Nephron (organoid): Measurements from ENCODE around the gene ZNF407.

ENCODE experiments used
- H3K27ac Mint-ChIP-seq, 3 experiments: 2 replicates each; pipeline ENCODE4 v1.8.0; 2020; ENCODE audit warnings: mixed read lengths in 3 of 3, mild to moderate bottlenecking in 2 of 3, moderate library complexity in 1 of 3
- H3K27me3 Mint-ChIP-seq: 2 replicates; pipeline ENCODE4 v1.8.0; 2021; ENCODE audit warnings: low read depth, mild to moderate bottlenecking, moderate library complexity, mixed read lengths
- H3K36me3 Mint-ChIP-seq: 2 replicates; pipeline ENCODE4 v1.8.0; 2020; ENCODE audit warnings: low read depth, mixed read lengths
- H3K4me1 Mint-ChIP-seq: 2 replicates; pipeline ENCODE4 v1.8.0; 2020; ENCODE audit warnings: mixed read lengths
- H3K4me3 Mint-ChIP-seq, 3 experiments: 2 replicates each; pipeline ENCODE4 v1.8.0; 2020; ENCODE audit warnings: mild to moderate bottlenecking in 3 of 3, mixed read lengths in 3 of 3, moderate library complexity in 2 of 3
- H3K9me3 Mint-ChIP-seq: 2 replicates; pipeline ENCODE4 v1.8.0; 2020; ENCODE audit warnings: mixed read lengths
- CTCF ChIP-seq, 3 experiments: fragments of 200-600 bp; sonication (generic); IDR thresholded peaks; one replicate each; pipeline ENCODE4 v1.5.0; 2021; ENCODE audit warnings: antibody characterized with exemption in 3 of 3; ENCODE audit not compliant: unreplicated experiment in 3 of 3

The ZNF407 gene

GRCh38 chr18:74567822-74568221 lies 29.8 kb upstream of the ZNF407 start:
- Mint-ChIP-seq H3K4me1 (peaks cover 13% of the 10 kb centered on the region), H3K9me3 (peaks cover 19% of the 10 kb centered on the region), H3K27ac (no peak overlapping the region), H3K36me3 (no peaks in the 10 kb centered on the region), H3K27me3 (peaks cover 8% of the 10 kb centered on the region), H3K4me3 (no peak overlapping the region)
- TF ChIP-seq CTCF (IDR thresholded peaks at IDR 0.05; ENCODE audit: unreplicated experiment in 3 of 3) = no peak

- Mint-ChIP-seq H3K27ac (no peak overlapping the region), H3K27me3 (peaks cover 9% of the 10 kb centered on the region), H3K36me3 (no peaks in the 10 kb centered on the region), H3K9me3 (peaks cover 21% of the 10 kb centered on the region), H3K4me3 (no peak overlapping the region), H3K4me1 (no peaks in the 10 kb centered on the region)
- no peak for TF ChIP-seq CTCF (IDR thresholded peaks at IDR 0.05; ENCODE audit: unreplicated experiment in 3 of 3)
These were observed 28.3 kb upstream of the ZNF407 start for GRCh38 chr18:74569401-74569800.

DNA sequence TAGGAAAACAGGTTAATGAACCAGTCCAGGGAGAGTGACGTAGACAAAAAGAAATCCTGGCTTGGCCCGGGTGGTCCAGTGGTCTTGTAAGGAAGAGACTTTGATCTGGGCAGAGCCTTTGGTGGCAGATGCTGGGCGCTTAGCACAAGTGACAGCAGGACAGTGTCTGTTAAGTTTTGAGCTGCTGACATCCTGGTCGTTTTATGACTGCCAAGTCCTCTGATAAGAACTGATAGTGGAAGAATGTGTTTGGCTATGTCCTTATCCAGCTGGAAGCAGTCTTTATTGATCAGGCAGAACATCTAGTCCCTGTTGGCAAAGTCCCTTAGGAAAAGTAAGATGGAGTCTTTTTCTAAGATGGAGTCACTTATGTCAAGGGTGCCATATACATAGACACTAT lies 27.4 kb upstream of the ZNF407 start:
- H3K27ac Mint-ChIP-seq = no peak overlapping the region
- no peaks in the 10 kb centered on the region for H3K36me3 Mint-ChIP-seq

GRCh38 chr18:74571895-74572680 lies 25.6 kb upstream of the ZNF407 start:
- Mint-ChIP-seq H3K4me1 (no peaks in the 10 kb centered on the region), H3K27ac (no peak overlapping the region), H3K27me3 (peaks cover 14% of the 10 kb centered on the region), H3K4me3 (no peak overlapping the region), H3K9me3 (peaks cover 13% of the 10 kb centered on the region), H3K36me3 (no peaks in the 10 kb centered on the region)
- no peak for TF ChIP-seq CTCF (IDR thresholded peaks at IDR 0.05; ENCODE audit: unreplicated experiment in 3 of 3)

More for the DNA sequence above, 27.4 kb upstream of the ZNF407 start:
- Mint-ChIP-seq H3K9me3 (peaks cover 21% of the 10 kb centered on the region), H3K4me3 (no peak overlapping the region), H3K4me1 (no peaks in the 10 kb centered on the region), H3K27me3 (peaks cover 11% of the 10 kb centered on the region)
- no peak for TF ChIP-seq CTCF (IDR thresholded peaks at IDR 0.05; ENCODE audit: unreplicated experiment in 3 of 3)

DNA sequence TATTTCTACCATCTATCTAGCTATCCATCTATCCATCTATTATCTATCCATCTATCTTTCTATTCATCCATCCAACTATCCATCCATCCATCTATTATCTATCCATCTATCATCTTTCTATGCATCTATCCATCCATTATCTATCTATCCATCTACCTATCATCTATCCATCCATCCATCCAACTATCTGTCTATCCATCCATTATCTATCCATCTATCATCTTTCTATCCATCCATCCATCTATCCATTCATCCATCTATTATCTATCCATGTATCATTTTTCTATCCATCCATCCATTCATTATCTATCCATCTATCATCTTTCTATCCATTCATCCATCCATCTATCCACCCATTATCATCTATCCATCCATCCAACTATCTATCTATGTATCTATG lies 24.6 kb upstream of the ZNF407 start:
- TF ChIP-seq CTCF (IDR thresholded peaks at IDR 0.05; ENCODE audit: unreplicated experiment in 3 of 3) = no peak
- Mint-ChIP-seq H3K27me3 (peaks cover 14% of the 10 kb centered on the region), H3K36me3 (no peaks in the 10 kb centered on the region), H3K4me3 (no peak overlapping the region), H3K27ac (no peak overlapping the region), H3K9me3 (peaks cover 8% of the 10 kb centered on the region), H3K4me1 (no peaks in the 10 kb centered on the region)

DNA sequence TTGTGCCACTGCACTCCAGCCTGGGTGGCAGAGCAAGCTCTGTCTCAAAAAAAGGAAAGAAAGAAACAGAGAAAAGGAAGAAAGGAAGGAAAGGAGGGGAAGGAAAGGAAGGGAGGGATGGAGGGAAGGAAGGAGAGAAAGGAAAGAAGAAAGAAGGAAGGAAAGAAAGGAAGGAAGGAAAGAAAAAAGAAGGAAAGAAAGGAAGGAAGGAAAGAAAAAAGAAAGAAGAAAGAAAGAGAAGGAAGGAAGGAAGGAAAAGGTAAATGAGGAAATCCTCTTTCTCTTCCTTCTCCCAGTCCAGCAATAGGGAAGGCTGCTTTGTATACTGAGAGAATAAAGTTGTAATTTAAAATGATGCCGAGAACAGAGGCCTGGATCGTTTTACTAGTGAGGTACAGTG lies 22.8 kb upstream of the ZNF407 start:
- no peaks in the 10 kb centered on the region for H3K36me3 Mint-ChIP-seq
- peaks cover 15% of the 10 kb centered on the region for H3K27me3 Mint-ChIP-seq
- no peak overlapping the region for H3K4me3 Mint-ChIP-seq
- no peak overlapping the region for H3K27ac Mint-ChIP-seq
- peaks cover 6% of the 10 kb centered on the region for H3K4me1 Mint-ChIP-seq
- TF ChIP-seq CTCF (IDR thresholded peaks at IDR 0.05; ENCODE audit: unreplicated experiment in 3 of 3) = no peak
- peaks cover 3% of the 10 kb centered on the region for H3K9me3 Mint-ChIP-seq
